Measurements from ENCODE around the gene SPTBN4.
A peak's percentile ranks its signal among the peaks of the same experiment; 100 is the strongest.
"Not testable (repeated sequence)": the region's sequence is repeated elsewhere in the genome, so short reads cannot be mapped to it uniquely, and the experiment has no call there.

The SPTBN4 gene

DNA sequence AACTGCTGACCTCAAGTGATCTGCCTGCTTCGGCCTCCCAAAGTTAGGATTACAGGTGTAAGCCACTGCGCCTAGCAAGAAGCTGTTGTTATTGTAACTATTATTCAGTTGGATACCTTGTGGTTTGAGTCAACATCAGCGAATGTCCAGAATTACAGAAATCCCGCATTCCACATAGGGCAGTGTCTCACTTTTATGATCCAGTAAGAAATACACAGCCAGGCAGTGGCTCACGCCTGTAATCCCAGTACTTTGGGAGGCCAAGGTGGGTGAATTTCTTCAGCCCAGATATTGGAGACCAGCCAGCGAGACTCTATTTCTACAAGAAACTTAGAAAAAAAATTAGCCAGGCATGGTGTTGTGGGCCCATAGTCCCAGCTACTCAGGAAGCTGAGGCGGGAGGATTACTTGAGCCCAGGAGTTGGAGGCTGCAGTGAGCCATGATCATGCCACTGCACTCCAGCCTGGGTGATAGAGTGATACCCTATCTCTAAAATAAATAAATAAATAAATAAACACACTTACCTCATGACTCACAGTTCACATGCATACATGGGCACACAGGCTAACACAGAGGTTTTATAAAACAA lies 43.8 kb downstream of the SPTBN4 start:
- no peak for DNase-seq

DNA sequence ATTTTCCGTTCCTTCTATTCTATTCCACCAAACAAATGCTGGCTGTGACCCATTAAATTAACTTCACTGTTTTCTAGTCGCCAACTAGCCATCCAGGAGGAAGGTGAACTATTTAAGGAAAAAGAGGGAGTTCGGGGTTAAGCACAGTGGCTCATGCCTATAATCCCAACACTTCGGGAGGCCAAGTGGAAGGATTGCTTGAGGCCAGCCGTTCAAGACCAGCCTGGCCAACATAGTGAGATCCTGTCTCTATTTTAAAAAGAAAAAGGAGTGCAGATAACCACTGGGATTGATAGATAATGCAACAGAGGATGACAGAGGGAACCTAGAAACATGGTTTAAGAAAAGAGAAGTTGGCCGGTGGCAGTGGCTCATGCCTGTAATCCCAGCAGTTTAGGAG lies 44.7 kb downstream of the SPTBN4 start:
- DNase-seq: no peak

- DNase-seq: no peak
These were observed 45.3 kb downstream of the SPTBN4 start for GRCh38 chr19:40512110-40512472.

- DNase-seq: no peak
These were observed 45.9 kb downstream of the SPTBN4 start for GRCh38 chr19:40512473-40513344.

- no peak for DNase-seq
These were observed 46.5 kb downstream of the SPTBN4 start for GRCh38 chr19:40513345-40513678.

DNA sequence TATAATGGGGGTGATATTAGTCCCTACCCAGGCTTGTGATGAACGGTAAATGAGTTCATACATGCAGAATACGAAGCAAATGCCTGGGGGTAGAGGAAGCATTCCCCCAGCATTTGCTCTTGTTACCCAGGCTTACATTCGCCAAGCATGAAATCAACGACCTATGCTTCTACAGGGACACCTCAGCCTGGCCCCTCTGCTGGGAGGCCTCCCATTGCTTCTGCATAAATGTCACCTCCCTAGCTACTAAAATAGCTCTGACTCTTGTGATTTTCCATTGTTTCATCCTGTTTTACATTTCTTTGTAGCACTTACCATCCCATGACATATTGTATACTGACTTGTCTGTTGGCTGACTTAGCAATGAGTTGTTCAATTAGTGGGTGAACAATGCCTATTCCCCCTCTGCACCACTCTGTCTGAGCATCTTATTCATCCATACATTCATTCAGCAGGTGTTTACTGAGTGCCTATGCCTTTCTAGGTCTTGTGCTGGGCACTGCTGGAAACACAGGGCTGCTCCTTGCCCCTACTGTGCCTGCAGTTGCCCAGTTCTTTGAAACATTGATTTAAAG lies 47.0 kb downstream of the SPTBN4 start:
- DNase-seq: no peak

DNA sequence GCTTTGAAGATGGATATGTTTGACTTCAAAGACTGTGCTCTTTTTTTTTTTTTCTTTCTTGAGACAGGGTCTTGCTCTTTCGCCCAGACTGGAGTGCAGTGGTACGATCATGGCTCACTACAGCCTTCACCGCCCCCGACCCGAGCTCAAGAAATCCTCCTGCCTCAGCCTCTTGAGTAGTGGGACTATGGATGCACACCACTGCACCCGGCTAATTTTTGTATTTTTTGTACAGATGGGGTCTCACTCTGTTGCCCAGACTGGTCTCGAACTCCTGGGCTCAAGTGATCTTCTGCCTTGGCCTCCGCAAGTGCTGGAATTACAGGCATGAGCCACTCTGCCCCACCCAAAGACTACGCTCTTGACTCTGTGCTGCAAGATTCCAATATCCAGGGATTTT lies 50.4 kb downstream of the SPTBN4 start:
- no peak for DNase-seq

GRCh38 chr19:40519352-40520322 lies 52.8 kb downstream of the SPTBN4 start:
- no peak for DNase-seq

DNA sequence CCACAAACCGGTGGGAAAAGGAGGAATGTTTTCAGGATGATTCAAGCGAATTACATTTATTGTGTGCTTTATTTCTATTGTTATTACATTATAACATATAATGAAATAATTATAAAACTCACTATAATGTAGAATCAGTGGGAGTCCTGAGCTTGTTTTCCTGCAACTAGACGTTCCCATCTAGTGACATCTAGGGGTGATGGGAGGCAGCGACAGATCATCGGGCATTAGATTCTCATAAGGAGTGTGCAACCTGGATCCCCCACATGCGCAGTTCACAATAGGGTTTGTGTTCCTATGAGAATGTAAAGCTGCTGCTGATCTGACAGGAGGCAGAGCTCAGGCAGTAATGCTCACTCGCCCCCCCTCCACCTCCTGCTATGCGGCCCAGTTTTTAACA lies 54.5 kb downstream of the SPTBN4 start:
- DNase-seq: no peak

DNA sequence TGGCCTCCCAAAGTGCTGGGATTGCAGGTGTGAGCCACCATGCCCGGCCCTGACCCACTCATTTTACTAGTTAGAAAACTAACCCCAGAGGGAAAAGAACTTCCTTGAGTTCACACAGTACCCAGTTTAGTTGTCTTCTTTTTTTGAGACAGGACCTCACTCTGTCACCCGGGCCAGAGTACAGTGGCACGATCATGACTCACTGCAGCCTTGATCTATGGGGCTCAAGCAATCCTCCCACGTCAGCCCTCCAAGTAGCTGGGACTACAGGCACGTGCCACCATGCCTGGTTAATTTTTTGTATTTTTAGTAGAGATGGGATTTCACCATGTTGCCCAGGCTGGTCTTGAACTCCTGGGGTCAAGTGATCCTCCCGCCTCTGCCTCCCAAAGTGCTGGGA lies 55.1 kb downstream of the SPTBN4 start:
- not testable (repeated sequence) for DNase-seq

DNA sequence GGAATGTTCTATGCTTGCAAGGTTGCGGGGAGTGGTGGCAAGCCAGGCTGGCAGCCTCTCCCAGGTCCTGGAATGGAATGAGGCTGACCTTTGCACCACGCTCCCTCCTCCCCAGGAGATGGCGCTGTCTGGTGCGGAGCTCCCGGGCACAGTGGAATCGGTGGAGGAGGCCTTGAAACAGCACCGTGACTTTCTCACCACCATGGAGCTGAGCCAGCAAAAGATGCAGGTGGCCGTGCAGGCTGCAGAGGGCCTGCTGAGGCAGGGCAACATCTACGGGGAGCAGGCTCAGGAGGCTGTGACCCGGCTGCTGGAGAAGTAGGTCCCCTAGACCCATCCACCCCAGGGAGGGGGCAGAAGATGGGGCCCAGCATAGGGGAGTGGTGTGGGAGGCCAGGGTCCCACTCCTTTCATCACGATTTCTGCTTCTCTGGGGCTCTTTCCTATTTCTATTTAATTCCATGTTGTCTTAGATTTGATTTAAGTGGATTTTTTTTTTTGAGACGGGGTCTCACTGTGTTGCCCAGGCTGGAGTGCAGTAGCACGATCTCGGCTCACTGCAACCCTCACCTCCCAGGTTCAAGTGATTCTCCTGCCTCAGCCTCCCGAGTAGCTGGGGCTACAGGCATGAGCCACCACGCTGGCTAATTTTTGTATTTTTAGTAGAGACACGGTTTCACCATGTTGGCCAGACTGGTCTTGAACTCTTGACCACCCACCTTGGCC lies 56.7 kb downstream of the SPTBN4 start:
- DNase-seq: peak; percentile 41

DNA sequence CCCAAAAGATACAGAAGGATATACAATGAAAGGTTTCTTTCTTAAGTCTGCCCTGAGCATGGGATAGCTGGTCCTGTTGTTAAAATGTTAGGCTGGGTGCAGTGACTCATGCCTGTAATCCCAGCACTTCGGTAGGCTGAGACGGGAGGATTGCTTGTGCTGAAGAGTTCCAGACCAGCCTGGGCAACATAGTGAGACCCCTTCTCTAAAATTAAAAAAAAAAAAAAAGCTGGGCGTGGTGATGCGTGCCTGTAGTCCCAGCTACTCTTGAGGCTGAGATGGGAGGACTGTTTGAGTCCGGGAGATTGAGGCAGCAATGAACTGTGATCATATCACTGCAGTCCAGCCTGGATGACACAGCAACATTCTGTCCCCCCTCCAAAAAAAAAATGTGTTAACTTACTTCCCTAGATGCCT lies 57.3 kb downstream of the SPTBN4 start:
- DNase-seq: no peak

GRCh38 chr19:40524655-40525054 lies 57.9 kb downstream of the SPTBN4 start:
- no peak for DNase-seq

GRCh38 chr19:40525234-40526051 lies 58.6 kb downstream of the SPTBN4 start:
- DNase-seq: no peak

DNA sequence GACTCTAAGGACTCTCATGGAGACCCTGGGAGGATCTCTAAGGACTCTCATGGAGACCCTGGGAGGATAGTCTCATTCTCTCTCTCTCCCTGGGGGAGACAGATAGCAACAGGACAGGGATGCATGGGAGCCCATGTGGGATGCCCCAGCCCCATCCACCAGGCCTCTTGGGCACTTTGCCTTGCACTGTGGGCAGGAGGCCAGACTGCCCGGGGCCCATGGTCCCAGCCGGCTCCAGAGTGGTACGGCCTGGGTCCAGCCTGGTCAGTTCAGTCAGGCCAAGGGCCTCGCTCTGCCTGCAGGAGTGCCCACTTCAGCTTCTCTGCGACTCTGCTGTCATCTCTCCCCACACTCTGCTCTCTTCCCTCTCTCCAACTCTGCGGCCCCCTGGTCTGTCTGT lies 61.3 kb downstream of the SPTBN4 start:
- DNase-seq: no peak

DNA sequence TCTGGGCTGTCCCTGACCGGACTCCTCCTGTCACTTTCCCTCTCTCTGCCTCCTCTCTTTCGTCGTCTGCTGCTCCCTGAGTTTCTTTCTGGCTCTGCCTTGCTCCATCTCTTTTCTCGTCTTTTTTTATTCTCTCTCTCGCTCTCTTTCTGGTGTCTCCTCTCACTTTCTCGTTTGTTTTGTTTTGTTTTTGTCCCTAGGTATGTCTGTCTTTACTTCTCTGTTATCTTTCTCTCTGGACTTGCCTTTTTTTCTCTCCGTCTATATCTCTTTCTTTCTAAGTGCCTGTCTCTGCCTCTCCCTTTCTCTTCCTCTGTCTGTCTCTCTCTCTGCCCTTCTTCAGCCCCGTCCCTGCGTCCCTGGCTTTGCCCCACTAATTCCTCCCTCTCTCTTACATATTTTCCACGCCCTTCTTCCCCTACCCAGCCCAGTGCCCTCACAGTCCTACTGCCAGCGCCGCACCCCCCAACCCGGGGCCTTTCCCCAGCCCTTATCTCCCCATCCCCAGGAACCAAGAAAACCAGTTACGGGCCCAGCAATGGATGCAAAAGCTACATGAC lies 61.8 kb downstream of the SPTBN4 start:
- no peak for DNase-seq

GRCh38 chr19:40529093-40529954 lies 62.5 kb downstream of the SPTBN4 start:
- peak; percentile 88 for DNase-seq

DNA sequence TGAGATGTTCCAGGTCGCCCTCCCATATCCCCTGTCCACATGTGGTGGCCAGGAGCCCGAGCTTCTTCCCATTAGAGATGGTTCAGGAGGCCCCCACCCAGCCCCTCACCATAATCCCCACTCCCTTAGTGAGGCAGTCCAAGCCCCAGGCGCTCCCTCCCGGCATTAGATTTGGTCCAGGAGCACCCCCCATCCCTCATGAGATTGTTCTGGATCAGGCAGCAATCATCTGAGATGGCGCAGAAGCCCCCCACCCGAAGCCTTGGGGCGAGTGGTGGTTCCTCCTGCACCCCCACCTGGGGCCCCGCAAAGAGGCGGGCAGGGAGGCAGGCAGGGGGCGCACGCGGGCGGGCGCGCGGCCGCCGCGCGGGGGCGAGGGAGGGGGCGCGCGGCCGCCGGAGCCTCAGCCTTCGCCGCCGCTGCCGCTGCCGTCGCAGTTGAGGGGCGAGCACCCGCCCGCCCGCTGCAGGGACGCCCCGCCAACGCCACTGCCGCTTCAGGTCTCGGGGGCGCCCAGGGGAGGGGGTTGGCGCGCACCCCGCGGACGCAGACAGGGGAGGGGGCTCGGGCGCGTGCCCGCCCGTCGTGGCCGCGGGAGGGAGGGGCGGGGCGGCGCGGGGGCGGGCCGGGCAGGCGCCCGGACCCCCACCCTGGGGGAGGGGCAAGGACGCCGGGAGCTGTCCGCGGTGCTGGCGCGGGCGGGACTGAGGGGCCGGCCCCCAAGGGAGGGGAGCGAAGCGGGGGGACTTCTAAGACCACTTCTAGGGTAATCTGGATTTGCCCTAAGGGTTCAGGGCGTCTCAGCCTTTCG lies 63.5 kb downstream of the SPTBN4 start:
- DNase-seq: peak; percentile 13

DNA sequence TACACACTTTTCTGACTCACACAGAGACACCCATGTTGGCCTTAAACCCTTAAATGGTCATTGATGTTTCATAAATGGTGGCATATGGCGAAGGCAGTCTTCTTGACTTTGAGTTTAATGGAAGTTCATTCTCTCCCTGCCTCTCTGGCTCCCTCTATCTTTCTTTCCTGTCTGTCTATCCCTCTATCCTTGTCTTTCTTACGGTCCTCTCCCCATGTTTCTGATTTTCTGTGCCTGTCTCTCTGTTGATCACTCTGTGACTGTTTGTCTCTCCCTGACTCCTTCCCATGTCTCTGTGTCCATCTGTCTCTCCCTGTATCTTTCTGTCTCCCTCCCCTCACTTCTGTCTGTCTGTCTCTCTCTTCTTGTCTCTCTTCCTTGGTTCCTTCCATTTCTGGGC lies 66.7 kb downstream of the SPTBN4 start:
- no peak for DNase-seq

Data from activated naive CD4-positive, alpha-beta T cell treated with Interleukin-2 at 50 U/mL for 16 hours (primary cell).